ENCODE data around the gene UBALD1.
A peak's percentile ranks its signal among the peaks of the same experiment; 100 is the strongest.

The UBALD1 gene

DNA sequence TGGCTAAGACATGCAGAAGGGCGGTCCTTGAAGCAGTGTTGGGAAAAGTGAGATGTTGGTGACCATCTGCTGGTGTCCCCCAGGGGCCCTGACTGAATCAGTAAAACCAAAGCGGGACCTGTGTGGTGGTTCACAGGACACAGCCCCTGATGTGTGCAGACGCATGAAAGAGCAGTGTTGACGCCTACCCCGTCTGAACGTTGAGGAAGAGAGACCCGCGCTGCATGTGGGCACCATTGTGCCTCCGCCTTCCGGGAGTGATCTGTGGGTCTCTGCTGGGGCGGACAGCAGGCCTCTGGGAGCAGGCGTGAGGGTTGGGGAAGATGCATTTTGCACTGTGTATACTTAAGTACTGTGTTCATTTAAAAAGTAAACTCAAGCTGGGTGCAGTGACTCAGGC lies 41.5 kb upstream of the UBALD1 start:
- H3K36me3 ChIP-seq (ENCODE audit: control insufficient read depth in 1 of 2, insufficient read depth in 2 of 2, low read depth in 1 of 2, low read length in 2 of 2) = peaks cover 67 to 87% of the 10 kb centered on the region in 2 experiments
- H3K4me1 ChIP-seq (ENCODE audit: control insufficient read depth, insufficient read depth, low read depth, low read length) = peaks cover 43% of the 10 kb centered on the region
- H3K4me2 ChIP-seq (ENCODE audit: low read length, poor library complexity, severe bottlenecking) = no peak overlapping the region
- H4K8ac ChIP-seq (ENCODE audit: low read length) = no peak overlapping the region
- H2BK5ac ChIP-seq (ENCODE audit: low read depth, low read length, poor library complexity, severe bottlenecking) = no peak overlapping the region
- WGBS = 97% methylated on average over 12 of the region's 12 CpGs
- no peak overlapping the region for H3K4me3 ChIP-seq (ENCODE audit: insufficient read depth in 1 of 2, low read depth in 1 of 2, low read length in 2 of 2)
- no peak overlapping the region for H2AFZ ChIP-seq (ENCODE audit: low read depth, low read length)
- H3K27me3 ChIP-seq (ENCODE audit: control insufficient read depth in 1 of 2, insufficient read depth in 1 of 2, low read length in 2 of 2) = no peaks in the 10 kb centered on the region
- no peak overlapping the region for H3K18ac ChIP-seq (ENCODE audit: low read depth in 1 of 2, low read length in 2 of 2)
- no peak overlapping the region for H3K9ac ChIP-seq (ENCODE audit: low read length)
- no peak for DNase-seq
- no peak overlapping the region for H4K91ac ChIP-seq (ENCODE audit: low read length)
- no peak overlapping the region for H2AK5ac ChIP-seq (ENCODE audit: low read length, severe bottlenecking)
- no peak overlapping the region for H3K27ac ChIP-seq (ENCODE audit: low read length, poor library complexity, severe bottlenecking)
- no peak overlapping the region for H2BK15ac ChIP-seq (ENCODE audit: low read depth, poor library complexity, severe bottlenecking)
- no peak overlapping the region for H3K14ac ChIP-seq (ENCODE audit: low read length in 2 of 2)
- no peak overlapping the region for H2BK120ac ChIP-seq (ENCODE audit: low read depth, low read length)
- no peaks in the 10 kb centered on the region for H3K9me3 ChIP-seq (ENCODE audit: control insufficient read depth, low read length)
- no peak overlapping the region for H2BK12ac ChIP-seq (ENCODE audit: low read length in 2 of 2)
- peaks cover 73% of the 10 kb centered on the region for H3K79me1 ChIP-seq (replicated peaks; ENCODE audit: low read length, poor library complexity, severe bottlenecking)
- H3K4ac ChIP-seq (ENCODE audit: low read depth in 1 of 2, low read length in 2 of 2) = no peak overlapping the region
- no peak overlapping the region for H3K23ac ChIP-seq (ENCODE audit: low read length in 2 of 2)

DNA sequence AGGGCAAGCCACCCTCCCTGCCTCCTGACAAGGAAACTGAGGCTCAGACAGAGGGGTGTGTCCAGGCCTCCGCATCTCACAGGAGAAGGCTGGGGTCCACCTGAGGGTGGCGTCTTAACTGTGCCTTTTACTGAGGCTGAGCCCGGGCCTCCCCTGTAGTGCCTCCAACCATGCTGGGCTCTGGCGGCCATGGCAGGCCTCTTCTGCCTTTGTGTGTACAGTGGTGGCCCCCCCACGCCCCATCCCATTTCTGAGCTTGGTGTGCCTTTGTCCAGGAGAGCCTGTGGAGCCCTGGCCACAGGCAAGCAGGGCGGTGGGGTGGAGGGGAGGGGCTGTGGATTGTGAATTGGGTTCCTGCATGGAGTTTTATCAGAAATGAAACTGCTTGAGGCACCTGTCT lies 41.1 kb upstream of the UBALD1 start:
- no peak overlapping the region for H2BK15ac ChIP-seq (ENCODE audit: low read depth, poor library complexity, severe bottlenecking)
- H3K79me1 ChIP-seq (replicated peaks; ENCODE audit: low read length, poor library complexity, severe bottlenecking) = peaks cover 72% of the 10 kb centered on the region
- no peak overlapping the region for H3K4me2 ChIP-seq (ENCODE audit: low read length, poor library complexity, severe bottlenecking)
- no peak overlapping the region for H2AK5ac ChIP-seq (ENCODE audit: low read length, severe bottlenecking)
- H3K14ac ChIP-seq (ENCODE audit: low read length in 2 of 2) = no peak overlapping the region
- over 99% methylated on average over 6 of the region's 6 CpGs for WGBS
- H3K23ac ChIP-seq (ENCODE audit: low read length in 2 of 2) = no peak overlapping the region
- no peak overlapping the region for H3K27ac ChIP-seq (ENCODE audit: low read length, poor library complexity, severe bottlenecking)
- no peak overlapping the region for H2BK12ac ChIP-seq (ENCODE audit: low read length in 2 of 2)
- no peak overlapping the region for H2BK120ac ChIP-seq (ENCODE audit: low read depth, low read length)
- H3K4me1 ChIP-seq (ENCODE audit: control insufficient read depth, insufficient read depth, low read depth, low read length) = peaks cover 42% of the 10 kb centered on the region
- no peak overlapping the region for H3K9ac ChIP-seq (ENCODE audit: low read length)
- H3K4ac ChIP-seq (ENCODE audit: low read depth in 1 of 2, low read length in 2 of 2) = no peak overlapping the region
- H3K27me3 ChIP-seq (ENCODE audit: control insufficient read depth in 1 of 2, insufficient read depth in 1 of 2, low read length in 2 of 2) = no peaks in the 10 kb centered on the region
- no peak overlapping the region for H3K4me3 ChIP-seq (ENCODE audit: insufficient read depth in 1 of 2, low read depth in 1 of 2, low read length in 2 of 2)
- H4K91ac ChIP-seq (ENCODE audit: low read length) = no peak overlapping the region
- no peak overlapping the region for H4K8ac ChIP-seq (ENCODE audit: low read length)
- no peak overlapping the region for H2BK5ac ChIP-seq (ENCODE audit: low read depth, low read length, poor library complexity, severe bottlenecking)
- DNase-seq = no peak
- H3K36me3 ChIP-seq (ENCODE audit: control insufficient read depth in 1 of 2, insufficient read depth in 2 of 2, low read depth in 1 of 2, low read length in 2 of 2) = peaks cover 70 to 87% of the 10 kb centered on the region in 2 experiments
- H2AFZ ChIP-seq (ENCODE audit: low read depth, low read length) = no peak overlapping the region
- H3K9me3 ChIP-seq (ENCODE audit: control insufficient read depth, low read length) = no peaks in the 10 kb centered on the region
- H3K18ac ChIP-seq (ENCODE audit: low read depth in 1 of 2, low read length in 2 of 2) = no peak overlapping the region

DNA sequence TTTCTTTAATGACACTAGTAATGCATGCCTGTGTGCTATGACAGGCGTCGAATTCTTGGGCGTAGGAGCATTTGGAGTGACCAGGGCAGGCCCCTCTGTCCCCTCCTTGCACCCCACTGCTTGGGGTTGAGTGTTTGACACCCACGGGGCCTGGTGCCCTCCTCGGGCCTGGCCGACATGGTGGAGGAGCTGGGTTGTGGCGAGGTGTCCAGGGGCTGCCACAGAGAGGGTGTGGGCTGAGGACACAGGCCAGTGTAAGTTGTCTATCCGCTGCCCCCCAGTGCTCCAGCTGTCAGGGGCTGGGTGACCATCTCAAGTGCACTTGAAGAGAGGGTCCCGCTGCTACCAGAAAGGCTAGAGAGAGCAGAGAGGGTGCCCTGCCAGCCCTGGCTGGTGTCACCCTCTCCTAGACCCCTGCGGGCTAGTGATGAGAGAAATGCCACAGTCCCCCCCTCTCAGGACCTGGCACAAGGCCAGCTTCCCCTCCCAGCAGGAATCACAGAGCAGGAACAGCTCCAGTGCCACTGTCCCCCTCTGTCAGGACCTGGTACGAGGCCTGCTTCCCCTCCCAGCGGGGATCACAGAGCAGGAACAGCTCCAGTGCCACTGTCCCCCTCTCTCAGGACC lies 40.4 kb upstream of the UBALD1 start:
- H3K27me3 ChIP-seq (ENCODE audit: control insufficient read depth in 1 of 2, insufficient read depth in 1 of 2, low read length in 2 of 2) = no peaks in the 10 kb centered on the region
- H2BK12ac ChIP-seq (ENCODE audit: low read length in 2 of 2) = no peak overlapping the region
- peak overlapping the region in 1 of 2 experiments; percentile 18 for H3K14ac ChIP-seq (ENCODE audit: low read length in 2 of 2)
- no peak overlapping the region for H4K91ac ChIP-seq (ENCODE audit: low read length)
- H3K36me3 ChIP-seq (ENCODE audit: control insufficient read depth in 1 of 2, insufficient read depth in 2 of 2, low read depth in 1 of 2, low read length in 2 of 2) = peaks cover 76 to 86% of the 10 kb centered on the region in 2 experiments
- H3K4ac ChIP-seq (ENCODE audit: low read depth in 1 of 2, low read length in 2 of 2) = no peak overlapping the region
- H3K4me3 ChIP-seq (ENCODE audit: insufficient read depth in 1 of 2, low read depth in 1 of 2, low read length in 2 of 2) = no peak overlapping the region
- H3K4me1 ChIP-seq (ENCODE audit: control insufficient read depth, insufficient read depth, low read depth, low read length) = peaks cover 35% of the 10 kb centered on the region
- H3K9me3 ChIP-seq (ENCODE audit: control insufficient read depth, low read length) = no peaks in the 10 kb centered on the region
- no peak overlapping the region for H2AK5ac ChIP-seq (ENCODE audit: low read length, severe bottlenecking)
- H3K27ac ChIP-seq (ENCODE audit: low read length, poor library complexity, severe bottlenecking) = no peak overlapping the region
- H3K23ac ChIP-seq (ENCODE audit: low read length in 2 of 2) = no peak overlapping the region
- H3K18ac ChIP-seq (ENCODE audit: low read depth in 1 of 2, low read length in 2 of 2) = no peak overlapping the region
- no peak overlapping the region for H3K9ac ChIP-seq (ENCODE audit: low read length)
- H2BK120ac ChIP-seq (ENCODE audit: low read depth, low read length) = no peak overlapping the region
- H2BK15ac ChIP-seq (ENCODE audit: low read depth, poor library complexity, severe bottlenecking) = no peak overlapping the region
- no peak overlapping the region for H2BK5ac ChIP-seq (ENCODE audit: low read depth, low read length, poor library complexity, severe bottlenecking)
- no peak overlapping the region for H2AFZ ChIP-seq (ENCODE audit: low read depth, low read length)
- no peak overlapping the region for H4K8ac ChIP-seq (ENCODE audit: low read length)
- H3K79me1 ChIP-seq (replicated peaks; ENCODE audit: low read length, poor library complexity, severe bottlenecking) = peaks cover 72% of the 10 kb centered on the region
- 98% methylated on average over 12 of the region's 12 CpGs for WGBS
- no peak for DNase-seq
- no peak overlapping the region for H3K4me2 ChIP-seq (ENCODE audit: low read length, poor library complexity, severe bottlenecking)

DNA sequence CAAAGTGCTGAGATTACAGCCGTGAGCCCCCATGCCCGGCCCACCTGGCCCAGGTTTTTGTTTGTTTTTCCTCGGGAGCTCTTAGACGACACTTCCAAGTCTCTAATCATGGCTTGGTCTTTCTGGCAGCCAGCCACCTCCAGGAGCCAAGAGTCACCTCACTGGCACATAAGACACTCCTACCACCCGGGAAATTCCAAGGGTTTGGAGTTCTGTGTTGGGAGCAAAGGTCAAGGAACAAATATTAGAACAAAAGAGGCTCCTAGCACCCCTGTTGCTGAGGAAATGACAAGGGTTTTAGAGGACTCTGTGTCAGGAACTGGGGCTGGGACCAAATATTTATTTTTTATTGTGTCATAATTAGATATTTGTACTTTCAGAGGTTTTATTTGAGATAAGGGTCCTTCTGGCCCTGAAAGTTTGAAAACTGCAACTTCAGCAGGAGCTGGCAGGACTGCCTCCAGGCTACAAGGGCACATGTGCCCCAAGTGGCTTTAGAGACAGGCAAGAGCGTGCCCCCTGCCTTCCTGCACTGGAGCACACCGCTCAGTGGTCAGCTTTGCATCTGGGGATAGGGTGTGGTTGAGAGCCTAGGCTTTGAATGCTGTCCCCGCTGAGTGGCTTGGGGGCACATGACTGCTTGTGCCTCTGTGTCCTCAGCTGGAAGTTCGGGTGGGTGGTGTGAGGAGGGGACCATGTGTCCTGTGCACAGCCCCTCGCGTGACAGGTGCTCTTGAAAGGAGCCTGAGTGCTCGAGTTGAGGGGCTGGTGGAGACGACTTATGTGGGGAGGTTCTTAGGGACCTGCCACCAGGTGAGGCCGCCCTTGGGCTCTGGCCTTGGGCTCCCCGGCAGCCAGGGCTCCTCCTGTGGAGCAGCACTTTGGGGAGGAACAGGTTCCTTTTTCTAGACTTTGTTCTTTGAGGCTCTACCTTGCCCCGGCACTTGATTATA lies 39.6 kb upstream of the UBALD1 start:
- H3K18ac ChIP-seq (ENCODE audit: low read depth in 1 of 2, low read length in 2 of 2) = no peak overlapping the region
- peaks cover 33% of the 10 kb centered on the region for H3K4me1 ChIP-seq (ENCODE audit: control insufficient read depth, insufficient read depth, low read depth, low read length)
- H3K27me3 ChIP-seq (ENCODE audit: control insufficient read depth in 1 of 2, insufficient read depth in 1 of 2, low read length in 2 of 2) = no peaks in the 10 kb centered on the region
- H2BK15ac ChIP-seq (ENCODE audit: low read depth, poor library complexity, severe bottlenecking) = no peak overlapping the region
- no peak overlapping the region for H2BK120ac ChIP-seq (ENCODE audit: low read depth, low read length)
- H3K9me3 ChIP-seq (ENCODE audit: control insufficient read depth, low read length) = no peaks in the 10 kb centered on the region
- no peak overlapping the region for H3K4ac ChIP-seq (ENCODE audit: low read depth in 1 of 2, low read length in 2 of 2)
- no peak for DNase-seq
- no peak overlapping the region for H3K27ac ChIP-seq (ENCODE audit: low read length, poor library complexity, severe bottlenecking)
- WGBS = 97% methylated on average over 16 of the region's 16 CpGs
- no peak overlapping the region for H2BK5ac ChIP-seq (ENCODE audit: low read depth, low read length, poor library complexity, severe bottlenecking)
- no peak overlapping the region for H4K8ac ChIP-seq (ENCODE audit: low read length)
- no peak overlapping the region for H2AFZ ChIP-seq (ENCODE audit: low read depth, low read length)
- H2AK5ac ChIP-seq (ENCODE audit: low read length, severe bottlenecking) = no peak overlapping the region
- H3K4me2 ChIP-seq (ENCODE audit: low read length, poor library complexity, severe bottlenecking) = no peak overlapping the region
- no peak overlapping the region for H3K14ac ChIP-seq (ENCODE audit: low read length in 2 of 2)
- no peak overlapping the region for H2BK12ac ChIP-seq (ENCODE audit: low read length in 2 of 2)
- H3K79me1 ChIP-seq (replicated peaks; ENCODE audit: low read length, poor library complexity, severe bottlenecking) = peaks cover 70% of the 10 kb centered on the region
- peak overlapping the region in 1 of 2 experiments; percentile 14 for H3K4me3 ChIP-seq (ENCODE audit: insufficient read depth in 1 of 2, low read depth in 1 of 2, low read length in 2 of 2)
- H3K9ac ChIP-seq (ENCODE audit: low read length) = no peak overlapping the region
- peaks cover 79 to 85% of the 10 kb centered on the region in 2 experiments for H3K36me3 ChIP-seq (ENCODE audit: control insufficient read depth in 1 of 2, insufficient read depth in 2 of 2, low read depth in 1 of 2, low read length in 2 of 2)
- H4K91ac ChIP-seq (ENCODE audit: low read length) = no peak overlapping the region
- no peak overlapping the region for H3K23ac ChIP-seq (ENCODE audit: low read length in 2 of 2)
